IMR-90 (cell line): ENCODE data around the gene FNDC3A. TPM values are rescaled to one million over a fixed set of nuclear protein-coding genes. Genes with fewer than 3 reads are reported as not detected.

Experiments
- ATAC-seq: fragments of 200-7000 bp; cut with Tn5 transposase; 2 replicates; pipeline ENCODE4 v1.9.1; 2020; ENCODE audit warnings: low read depth, mild to moderate bottlenecking, moderate library complexity
- BruUV-seq: library from RNA; stranded (reverse); fragments of 400-500 nt; replicated peaks from 2 replicates; lab custom pipeline; 2021; lab: Mats Ljungman, UMichigan
- CTCF ChIA-PET: fragments of 300-600 bp; formaldehyde crosslinking; extraction: SDS; loops from one replicate; lab custom pipeline; 2021; ENCODE audit warnings: antibody characterized with exemption; lab: Yijun Ruan, JAX
- POLR2A ChIA-PET: fragments of 300-600 bp; sonication (Branson Sonifier 250); formaldehyde crosslinking; loops from one replicate; lab custom pipeline; 2022; ENCODE audit warnings: antibody characterized with exemption; ENCODE audit not compliant: unreplicated experiment; lab: Charles Lee
- DNase-seq: peaks from one replicate; pipeline ENCODE4 v3.0.0; 2013
- H2AFZ ChIP-seq: replicated peaks from 2 replicates; pipeline ENCODE3; 2013; ENCODE audit warnings: low read length, mild to moderate bottlenecking; ENCODE audit not compliant: poor library complexity
- H2AK5ac ChIP-seq: 2 replicates; pipeline ENCODE4 v1.6.1; 2013; ENCODE audit warnings: low read depth, low read length, inconsistent platforms
- H2AK9ac ChIP-seq: replicated peaks from 2 replicates; pipeline ENCODE3; 2013; ENCODE audit warnings: mild to moderate bottlenecking, low read depth, low read length, moderate library complexity; ENCODE audit not compliant: poor library complexity
- H2BK120ac ChIP-seq: 2 replicates; pipeline ENCODE4 v1.6.1; 2013; ENCODE audit warnings: low read depth, low read length, inconsistent platforms
- H2BK15ac ChIP-seq: 3 replicates; pipeline ENCODE4 v1.6.1; 2013; ENCODE audit warnings: low read depth, low read length, inconsistent platforms
- H2BK20ac ChIP-seq: 2 replicates; pipeline ENCODE4 v1.6.1; 2013; ENCODE audit warnings: low read depth, mild to moderate bottlenecking, inconsistent platforms, low read length, moderate library complexity
- H2BK5ac ChIP-seq: 2 replicates; pipeline ENCODE4 v1.6.1; 2013; ENCODE audit warnings: mild to moderate bottlenecking, low read depth, low read length, inconsistent platforms; ENCODE audit not compliant: poor library complexity, severe bottlenecking
- H3K14ac ChIP-seq: replicated peaks from 2 replicates; pipeline ENCODE4 v1.6.1; 2013; ENCODE audit warnings: low read depth, low read length, inconsistent platforms
- H3K18ac ChIP-seq: 2 replicates; pipeline ENCODE4 v1.6.1; 2013; ENCODE audit warnings: low read depth, low read length, control low read depth
- H3K23ac ChIP-seq: 2 replicates; pipeline ENCODE4 v1.6.1; 2013; ENCODE audit warnings: low read depth, low read length, inconsistent platforms
- H3K27ac ChIP-seq: 2 replicates; pipeline ENCODE4 v1.5.1; 2013; ENCODE audit warnings: mild to moderate bottlenecking, control low read depth, low read length; ENCODE audit not compliant: insufficient read depth
- H3K27me3 ChIP-seq: 2 replicates; pipeline ENCODE4 v1.6.1; 2013; ENCODE audit warnings: low read length; ENCODE audit not compliant: control insufficient read depth, insufficient read depth
- H3K36me3 ChIP-seq: 2 replicates; pipeline ENCODE4 v1.6.1; 2013; ENCODE audit warnings: low read length, mixed read lengths; ENCODE audit not compliant: control insufficient read depth, insufficient read depth
- H3K4ac ChIP-seq: 2 replicates; pipeline ENCODE4 v1.6.1; 2013; ENCODE audit warnings: low read depth, low read length, inconsistent platforms
- H3K4me1 ChIP-seq: 2 replicates; pipeline ENCODE4 v1.6.1; 2013; ENCODE audit warnings: low read length, mixed read lengths; ENCODE audit not compliant: control insufficient read depth, insufficient read depth
- H3K4me2 ChIP-seq: 2 replicates; pipeline ENCODE4 v1.6.1; 2013; ENCODE audit warnings: low read depth, mild to moderate bottlenecking, control low read depth, low read length, moderate library complexity
- H3K4me3 ChIP-seq: 2 replicates; pipeline ENCODE4 v1.5.1; 2013; ENCODE audit warnings: low read depth, mild to moderate bottlenecking, control low read depth, low read length, moderate library complexity; ENCODE audit not compliant: insufficient read depth
- H3K56ac ChIP-seq: 2 replicates; pipeline ENCODE4 v1.6.1; 2013; ENCODE audit warnings: low read length, inconsistent platforms; ENCODE audit not compliant: insufficient read depth; ENCODE audit errors: extremely low read depth
- H3K79me1 ChIP-seq, 2 experiments: 2 replicates each; pipeline ENCODE4 v1.6.1; 2013; ENCODE audit warnings: low read length in 2 of 2, inconsistent platforms in 1 of 2, low read depth in 1 of 2
- H3K9ac ChIP-seq: 2 replicates; pipeline ENCODE4 v1.6.1; 2013; ENCODE audit warnings: low read depth, low read length, control low read depth
- H3K9me1 ChIP-seq: 2 replicates; pipeline ENCODE4 v1.6.1; 2013; ENCODE audit warnings: low read length, inconsistent platforms; ENCODE audit not compliant: insufficient read depth
- H3K9me3 ChIP-seq: 2 replicates; pipeline ENCODE4 v1.6.1; 2013; ENCODE audit warnings: low read length; ENCODE audit not compliant: control insufficient read depth, insufficient read depth
- H4K20me1 ChIP-seq: 2 replicates; pipeline ENCODE4 v1.6.1; 2013; ENCODE audit warnings: low read length, inconsistent platforms; ENCODE audit not compliant: insufficient read depth
- H4K5ac ChIP-seq: 2 replicates; pipeline ENCODE4 v1.6.1; 2013; ENCODE audit warnings: mild to moderate bottlenecking, low read depth, low read length, control low read depth
- H4K8ac ChIP-seq, 2 experiments: 2 replicates each; pipeline ENCODE4 v1.6.1; 2013; ENCODE audit warnings: low read depth in 2 of 2, low read length in 2 of 2, control low read depth in 1 of 2, inconsistent platforms in 1 of 2
- H4K91ac ChIP-seq: 2 replicates; pipeline ENCODE4 v1.6.1; 2013; ENCODE audit warnings: low read depth, low read length, inconsistent platforms; ENCODE audit not compliant: insufficient read depth
- CEBPB ChIP-seq: IDR thresholded peaks from 2 replicates; pipeline ENCODE4 v1.6.1; 2012; ENCODE audit warnings: low read depth, low read length, improper control_type of control experiment
- CHD1 ChIP-seq: IDR thresholded peaks from 2 replicates; pipeline ENCODE4 v1.6.1; 2012; ENCODE audit warnings: low read depth, low read length, improper control_type of control experiment
- CTCF ChIP-seq: conservative IDR thresholded peaks from 2 replicates; pipeline ENCODE4 v1.5.1; 2012; ENCODE audit warnings: mild to moderate bottlenecking, low read depth, low read length, improper control_type of control experiment
- ELK1 ChIP-seq: fragments of 150-350 bp; IDR thresholded peaks from 2 replicates; pipeline ENCODE4 v1.6.1; 2016; ENCODE audit warnings: low read depth, mild to moderate bottlenecking, low read length, moderate library complexity, borderline replicate concordance
- FOS ChIP-seq: fragments of 150-350 bp; IDR thresholded peaks from 2 replicates; pipeline ENCODE4 v1.6.1; 2016; ENCODE audit warnings: low read depth, low read length
- MAFK ChIP-seq: IDR thresholded peaks from 2 replicates; pipeline ENCODE4 v1.6.1; 2012; ENCODE audit warnings: low read depth, low read length, improper control_type of control experiment
- MAZ ChIP-seq: IDR thresholded peaks from 2 replicates; pipeline ENCODE4 v1.6.1; 2012; ENCODE audit warnings: low read depth, mild to moderate bottlenecking, low read length, improper control_type of control experiment, moderate library complexity, borderline replicate concordance
- MXI1 ChIP-seq: IDR thresholded peaks from 2 replicates; pipeline ENCODE4 v1.6.1; 2012; ENCODE audit warnings: low read depth, mild to moderate bottlenecking, low read length, moderate library complexity, borderline replicate concordance
- NFE2L2 ChIP-seq: fragments of 150-350 bp; IDR thresholded peaks from 2 replicates; pipeline ENCODE4 v1.6.1; 2016; ENCODE audit warnings: low read depth, mild to moderate bottlenecking, low read length
- POLR2A ChIP-seq: IDR thresholded peaks from 2 replicates; pipeline ENCODE4 v1.6.1; 2012; ENCODE audit warnings: mild to moderate bottlenecking, low read depth, low read length
- RAD21 ChIP-seq: IDR thresholded peaks from 2 replicates; pipeline ENCODE4 v1.6.1; 2012; ENCODE audit warnings: low read length, improper control_type of control experiment
- RCOR1 ChIP-seq: IDR thresholded peaks from 2 replicates; pipeline ENCODE4 v1.6.1; 2012; ENCODE audit warnings: mild to moderate bottlenecking, low read length, improper control_type of control experiment; ENCODE audit not compliant: insufficient replicate concordance
- RFX5 ChIP-seq: IDR thresholded peaks from 2 replicates; pipeline ENCODE4 v1.8.0; 2012; ENCODE audit warnings: low read depth, mild to moderate bottlenecking, low read length, moderate library complexity
- SMC3 ChIP-seq: fragments of 150-350 bp; IDR thresholded peaks from 2 replicates; pipeline ENCODE4 v1.6.1; 2016; ENCODE audit warnings: low read depth, mild to moderate bottlenecking, antibody characterized with exemption, low read length, moderate library complexity
- USF2 ChIP-seq: fragments of 150-350 bp; IDR thresholded peaks from 2 replicates; pipeline ENCODE4 v1.6.1; 2017; ENCODE audit warnings: mild to moderate bottlenecking, antibody characterized with exemption, low read length, low read depth
- WGBS, 2 experiments: methylation state at CpG; one replicate each; pipeline versions ENCODE4 v1.1.5 to v1.1.7; 2013; ENCODE audit warnings: missing lambda C conversion rate in 2 of 2; ENCODE audit not compliant: insufficient read length in 1 of 2; ENCODE audit errors: extremely low coverage in 2 of 2; 5-methylcytosine and 5-hydroxymethylcytosine counted together
- dilution Hi-C: fragments of 300-500 bp; cut with HindIII; formaldehyde crosslinking; loops from one replicate; pipeline ENCODE4 v1.14.3; 2018; ENCODE audit warnings: low sequenced_read_pairs; ENCODE audit not compliant: unreplicated experiment
- in situ Hi-C: fragments of 300-500 bp; cut with MboI; formaldehyde crosslinking; loops from 3 replicates; pipeline ENCODE4 v1.14.3; 2019; ENCODE audit warnings: low sequenced_read_pairs, inconsistent platforms, mixed read lengths
- intact Hi-C: fragments of 100-400 bp; cut with micrococcal nuclease; formaldehyde crosslinking; loops from 2 replicates; pipeline ENCODE4 v1.10.0; 2022
- polyA plus RNA-seq, 3 experiments: library from polyadenylated mRNA; depleted of rRNA; stranded (reverse); fragments of >200 nt; gene quantifications; 2 replicates each; pipeline ENCODE4 v1.2.3, GENCODE V29; 2012; ENCODE audit warnings: low replicate concordance in 1 of 3
- total RNA-seq: library from RNA; depleted of rRNA; stranded (reverse); fragments of >200 nt; gene quantifications from 2 replicates; pipeline ENCODE4 v1.2.3, GENCODE V29; 2012

FNDC3A gene
- total and polyA plus RNA-seq, 2 of the 4 experiments (the other 2 are of a cell fraction): 29.2 to 60.4 TPM

- Histone ChIP-seq H2BK120ac (no peak overlapping the region), H3K9me1 (0 out of 2 replicates have a peak, but pooled peaks cover 2% of the 10 kb centered on the region), H3K36me3 (peaks cover 24% of the 10 kb centered on the region), H3K9ac (no peak overlapping the region), H3K14ac (no peak overlapping the region), H2AK9ac (no peak overlapping the region), H2BK15ac (no peak overlapping the region), H4K5ac (no peak overlapping the region), H4K91ac (no peak overlapping the region), H3K4me2 (no peak overlapping the region), H4K20me1 (no peaks in the 10 kb centered on the region), H3K27ac (no peak overlapping the region), H3K4me3 (no peak overlapping the region), H2BK5ac (no peak overlapping the region), H2AFZ (no peak overlapping the region), H3K18ac (no peak overlapping the region), H3K23ac (no peak overlapping the region), H2AK5ac (no peak overlapping the region), H3K9me3 (no peaks in the 10 kb centered on the region), H3K4me1 (no peaks in the 10 kb centered on the region), H2BK20ac (no peak overlapping the region), H3K79me1 (peaks cover 0 to 5% of the 10 kb centered on the region in 2 experiments; a peak in 1 of 4 replicates), H3K4ac (no peak overlapping the region), H3K56ac (no peak overlapping the region), H4K8ac (no peak overlapping the region), H3K27me3 (no peaks in the 10 kb centered on the region)
- in situ Hi-C loops: no loop called here
- CTCF ChIA-PET: interaction anchor here (2.2 kb wide), 1 partner anchor 10 kb away, joined by 7 read pairs; the partner anchor contains the start of gene CDADC1
- intact Hi-C loops: no loop called here
- WGBS, 2 experiments: no CpG with 5 or more reads among the region's 3 CpGs
- POLR2A ChIA-PET: interaction anchor here (0.9 kb wide), 1 partner anchor 10 kb away, joined by 3 read pairs; no protein-coding TSS in a partner anchor
- no TSS peak for BruUV-seq
- DNase-seq (no peak), ATAC-seq (no peak)
- dilution Hi-C loops: no loop called here
- TF ChIP-seq RAD21 (no peak), MAZ (no peak), ELK1 (no peak), RFX5 (no peak), MAFK (no peak), CEBPB (no peak), RCOR1 (no peak), USF2 (no peak), CTCF (no peak), FOS (no peak), MXI1 (no peak), POLR2A (no peak), CHD1 (no peak), SMC3 (no peak), NFE2L2 (no peak)
Observed at GRCh38 chr13:49258089-49258796, 282.5 kb downstream of the FNDC3A start.
